NCI-H345 treated with DMSO at 0.1 percent for 48 hours (cell line): Measurements from ENCODE around the gene PDE3B.
A peak's percentile ranks its signal among the peaks of the same experiment; 100 is the strongest.

Source experiments
- DNase-seq: peaks from one replicate; lab custom pipeline; 2025; ENCODE audit not compliant: unreplicated experiment; lab: John Stamatoyannopoulos, UW

PDE3B gene

GRCh38 chr11:14908214-14908880 is 264.7 kb downstream of the PDE3B start:
- peak; percentile 79 for DNase-seq

GRCh38 chr11:14914536-14914935 is 270.9 kb downstream of the PDE3B start:
- no peak for DNase-seq

GRCh38 chr11:14916403-14916802 is 272.8 kb downstream of the PDE3B start:
- DNase-seq = no peak
